HG03460 (cell line): ENCODE measurements around the gene VWF.

ENCODE experiments used
- ATAC-seq: cut with Tn5 transposase; IDR thresholded peaks from one replicate; pipeline ENCODE4 v1.9.1; 2021; ENCODE audit not compliant: unreplicated experiment

VWF gene

DNA sequence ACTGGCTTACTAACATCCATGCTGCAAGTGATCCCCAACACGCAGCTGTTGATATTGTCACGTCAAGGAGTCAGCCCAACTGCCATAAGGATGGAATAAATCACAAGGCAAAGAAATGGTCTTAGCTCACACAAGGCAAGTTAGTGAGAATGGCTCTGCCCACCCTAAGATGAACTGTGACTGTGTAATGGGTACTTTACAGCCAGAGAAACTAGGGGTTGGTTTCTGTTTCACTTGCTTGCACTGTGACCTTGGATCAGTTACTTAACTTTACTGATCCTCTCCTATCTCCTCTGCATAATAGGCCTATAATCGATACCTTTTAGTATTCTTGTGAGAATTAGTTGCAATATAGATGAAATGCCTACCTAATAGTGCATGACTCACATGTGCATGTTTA, 127.2 kb downstream of the VWF start:
- no peak for ATAC-seq

- no peak for ATAC-seq
Observed at GRCh38 chr12:5996459-5996858, 128.0 kb downstream of the VWF start.

- no peak for ATAC-seq
Observed at GRCh38 chr12:5989621-5990020, 134.8 kb downstream of the VWF start.

DNA sequence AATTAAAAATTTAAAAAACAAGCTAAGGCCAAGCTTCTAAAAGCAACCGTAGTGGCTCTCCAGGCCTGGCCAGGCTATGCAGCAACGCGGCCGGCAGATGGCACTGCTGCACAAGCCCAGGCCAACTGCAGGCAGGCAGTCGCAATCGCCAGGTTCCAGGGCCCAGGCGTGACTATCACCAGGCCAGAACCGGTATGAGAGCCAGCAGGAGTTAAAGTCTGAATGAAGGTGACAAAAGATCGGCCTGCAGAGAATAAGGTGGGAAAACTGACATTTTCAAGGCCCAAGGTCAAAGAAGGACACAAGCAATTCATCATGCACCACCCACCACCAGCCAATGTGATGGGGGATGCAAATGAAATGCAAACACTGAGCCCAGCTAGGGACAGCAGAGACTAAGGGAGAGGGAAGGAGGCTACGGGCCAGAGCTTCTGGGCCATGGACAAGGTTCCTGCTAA, 135.8 kb downstream of the VWF start:
- no peak for ATAC-seq

DNA sequence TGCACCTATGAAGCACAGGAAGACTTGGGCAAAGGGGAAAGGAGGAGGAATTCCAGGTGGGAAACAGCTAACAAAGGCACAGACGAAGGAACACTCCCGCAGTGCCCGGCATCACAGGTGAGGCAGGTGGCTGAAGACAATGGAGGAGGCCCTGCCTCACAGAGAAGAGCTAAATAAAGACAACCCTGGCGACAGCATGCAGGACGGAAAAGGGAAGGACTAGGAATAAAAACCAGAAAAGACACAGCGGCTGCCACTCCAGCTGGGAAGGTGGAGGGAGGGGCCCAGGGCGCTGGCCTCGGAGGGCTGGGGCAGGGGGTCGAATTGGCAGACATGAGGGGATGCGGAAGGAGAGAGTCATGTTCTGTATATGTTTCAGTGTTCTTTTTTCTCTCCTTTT, 136.4 kb downstream of the VWF start:
- no peak for ATAC-seq

DNA sequence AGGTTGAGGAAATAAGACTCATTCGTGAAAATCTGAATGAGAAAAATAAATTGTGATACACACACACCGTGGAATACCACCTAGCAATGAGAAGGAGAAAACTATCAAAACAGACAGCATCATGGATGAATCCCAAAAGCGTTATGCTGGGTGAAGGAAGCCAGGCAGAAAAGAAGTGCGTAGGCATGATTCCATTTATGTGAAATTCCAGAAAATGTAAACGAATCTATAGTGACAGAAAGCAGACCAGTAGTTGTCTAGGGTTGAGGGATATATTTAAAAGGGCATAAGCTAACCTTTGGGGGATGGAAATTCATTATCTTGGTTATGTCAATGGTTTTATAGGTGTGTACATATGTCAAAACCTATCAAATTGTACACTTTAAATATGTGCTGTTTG, 136.9 kb downstream of the VWF start:
- ATAC-seq = no peak

DNA sequence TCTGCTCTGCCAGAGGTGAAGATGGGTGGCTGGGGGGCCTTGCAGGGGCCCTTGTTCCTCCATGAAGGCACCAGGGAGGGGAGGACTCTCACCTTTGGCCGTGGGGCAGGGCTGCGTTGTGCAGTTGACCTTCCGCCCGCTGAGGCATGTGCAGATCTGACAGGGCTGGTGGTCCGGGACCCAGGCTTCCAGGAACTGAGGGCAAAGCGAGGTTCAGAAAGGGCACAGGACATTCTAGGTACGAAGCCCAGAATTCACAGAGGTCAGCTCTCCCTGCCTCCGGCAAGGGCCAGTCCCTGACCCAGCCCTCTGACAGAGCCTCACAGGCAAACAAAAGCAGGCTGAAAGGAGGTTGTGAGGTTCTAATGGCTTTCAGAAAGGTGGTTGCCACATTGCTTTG, 139.0 kb downstream of the VWF start:
- ATAC-seq = no peak

DNA sequence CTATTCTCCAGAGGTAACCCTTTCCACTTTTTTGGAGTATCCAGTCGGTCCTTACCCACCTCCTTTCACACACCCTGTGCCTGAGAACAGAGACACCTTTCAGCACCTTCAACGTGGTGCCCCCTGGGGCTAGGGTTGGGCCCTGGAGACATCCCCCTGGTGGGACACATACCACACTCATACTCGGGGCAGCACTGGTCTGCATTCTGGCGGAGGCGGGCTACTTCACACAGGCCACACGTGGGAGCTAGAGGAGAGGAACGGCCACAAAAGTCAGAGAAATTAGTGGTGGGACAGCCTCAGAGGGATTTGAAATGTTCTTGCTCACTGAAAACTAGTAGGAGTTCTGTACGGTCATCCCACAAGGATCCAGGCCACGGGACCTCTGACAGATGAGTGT, 139.6 kb downstream of the VWF start:
- ATAC-seq = no peak

- ATAC-seq = no peak
Observed at GRCh38 chr12:5982106-5982505, 142.4 kb downstream of the VWF start.

- ATAC-seq = no peak
Observed at GRCh38 chr12:5977556-5977955, 146.9 kb downstream of the VWF start.

DNA sequence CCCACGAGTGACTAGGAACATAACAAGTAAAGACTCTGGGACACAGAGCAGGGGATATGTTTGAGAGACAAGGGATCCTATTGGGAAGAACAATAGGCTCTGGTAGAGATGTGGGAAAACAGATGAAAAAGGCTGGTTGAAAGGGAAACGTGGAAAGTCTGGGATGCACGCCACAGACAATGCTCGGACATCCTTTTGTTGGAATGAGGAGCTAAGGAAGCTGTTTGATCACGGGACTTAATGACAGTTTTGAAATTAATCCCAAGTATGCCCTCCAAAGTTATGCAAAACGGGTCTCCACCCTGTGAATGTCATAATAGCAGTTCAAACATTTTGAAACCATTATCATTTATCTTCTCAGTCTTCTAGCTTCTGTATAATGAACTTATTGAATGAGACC, 147.8 kb downstream of the VWF start:
- ATAC-seq = no peak

GRCh38 chr12:5976196-5976595, 148.3 kb downstream of the VWF start:
- no peak for ATAC-seq

DNA sequence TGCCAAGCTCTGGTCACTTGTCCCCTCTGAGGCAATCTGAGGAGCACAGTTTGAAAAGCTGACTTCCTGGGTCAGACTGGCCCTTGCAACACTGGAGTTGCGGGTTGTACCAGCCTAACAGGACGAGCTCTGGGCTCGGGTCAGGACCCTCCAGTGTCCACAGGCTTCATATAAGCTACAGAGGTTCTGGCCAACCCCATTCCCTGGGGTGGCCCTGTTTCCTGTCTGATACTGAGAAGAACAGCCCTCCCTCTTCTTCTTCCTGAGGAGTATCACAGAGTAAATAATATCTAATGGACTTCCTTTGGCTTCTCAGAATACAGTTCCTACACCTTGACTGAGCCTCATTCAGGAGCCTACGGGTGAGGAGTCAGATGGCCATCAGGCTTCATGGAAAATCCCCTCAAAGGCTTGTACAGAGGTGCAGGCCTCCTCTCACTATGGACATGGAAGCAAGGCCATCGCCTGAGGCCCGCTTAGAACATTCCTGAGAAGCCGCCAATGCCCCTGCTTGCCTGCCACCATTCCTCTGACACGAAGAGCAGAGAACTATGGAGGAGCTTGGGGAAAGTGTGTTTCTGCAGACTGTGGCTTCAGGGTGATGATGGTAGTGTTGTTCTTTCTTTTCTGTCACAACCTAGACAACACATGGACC, 150.9 kb downstream of the VWF start:
- ATAC-seq = no peak

DNA sequence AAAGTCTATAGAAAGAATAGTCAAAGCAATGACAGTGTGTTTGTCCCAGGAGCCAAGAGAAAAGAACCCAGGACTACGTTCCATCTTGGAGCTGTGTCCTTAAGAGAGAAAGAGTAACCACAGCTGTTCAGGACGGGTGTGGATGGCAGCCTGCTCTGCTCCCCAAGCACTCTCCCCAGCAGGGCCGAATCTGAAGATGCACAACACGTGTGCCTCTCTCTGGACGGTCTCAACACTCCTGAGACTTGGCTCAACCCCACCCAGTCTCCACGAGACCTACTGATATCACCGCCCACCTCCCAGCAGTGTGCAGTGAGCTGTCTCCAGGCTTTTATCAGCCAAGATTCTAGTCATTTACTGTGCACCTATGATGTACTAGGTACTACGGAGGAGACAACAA, 152.1 kb downstream of the VWF start:
- no peak for ATAC-seq

GRCh38 chr12:5971194-5971850, 153.1 kb downstream of the VWF start:
- ATAC-seq = no peak

DNA sequence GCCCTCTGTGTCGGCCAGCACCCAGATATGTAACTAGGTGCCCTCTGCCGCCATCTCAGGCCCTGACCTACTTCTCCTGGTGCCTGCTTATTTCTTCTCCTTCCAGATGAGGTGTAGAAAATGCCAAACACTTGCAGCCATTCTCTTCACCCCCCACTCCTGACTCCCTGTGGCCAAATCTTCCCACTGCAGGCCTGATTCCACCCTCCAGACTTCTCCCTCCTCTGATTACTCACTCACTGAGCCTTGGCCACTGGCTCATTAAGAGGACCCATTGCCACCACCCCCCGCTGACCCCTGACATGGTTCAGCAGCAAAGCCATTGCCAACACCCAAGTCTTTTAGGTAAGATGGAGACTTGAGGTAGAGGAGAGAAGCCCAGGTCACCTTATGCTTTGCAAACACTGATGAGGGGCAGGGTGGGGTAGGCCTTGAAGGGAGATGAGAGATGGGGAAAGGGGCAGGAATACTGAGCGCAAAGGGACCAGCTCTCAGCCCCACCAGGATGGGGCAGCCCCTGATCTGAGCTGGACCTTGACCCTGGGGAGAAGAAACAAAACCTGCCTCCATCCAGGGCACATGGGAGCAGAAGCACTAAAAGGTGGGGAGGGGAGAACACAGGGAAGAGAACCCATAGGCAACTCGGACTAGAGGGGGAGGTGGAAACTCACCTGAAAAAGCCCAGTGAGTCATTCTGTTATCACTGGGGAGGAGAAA, 154.3 kb downstream of the VWF start:
- ATAC-seq = no peak

GRCh38 chr12:5969156-5969973, 155.1 kb downstream of the VWF start:
- no peak for ATAC-seq

DNA sequence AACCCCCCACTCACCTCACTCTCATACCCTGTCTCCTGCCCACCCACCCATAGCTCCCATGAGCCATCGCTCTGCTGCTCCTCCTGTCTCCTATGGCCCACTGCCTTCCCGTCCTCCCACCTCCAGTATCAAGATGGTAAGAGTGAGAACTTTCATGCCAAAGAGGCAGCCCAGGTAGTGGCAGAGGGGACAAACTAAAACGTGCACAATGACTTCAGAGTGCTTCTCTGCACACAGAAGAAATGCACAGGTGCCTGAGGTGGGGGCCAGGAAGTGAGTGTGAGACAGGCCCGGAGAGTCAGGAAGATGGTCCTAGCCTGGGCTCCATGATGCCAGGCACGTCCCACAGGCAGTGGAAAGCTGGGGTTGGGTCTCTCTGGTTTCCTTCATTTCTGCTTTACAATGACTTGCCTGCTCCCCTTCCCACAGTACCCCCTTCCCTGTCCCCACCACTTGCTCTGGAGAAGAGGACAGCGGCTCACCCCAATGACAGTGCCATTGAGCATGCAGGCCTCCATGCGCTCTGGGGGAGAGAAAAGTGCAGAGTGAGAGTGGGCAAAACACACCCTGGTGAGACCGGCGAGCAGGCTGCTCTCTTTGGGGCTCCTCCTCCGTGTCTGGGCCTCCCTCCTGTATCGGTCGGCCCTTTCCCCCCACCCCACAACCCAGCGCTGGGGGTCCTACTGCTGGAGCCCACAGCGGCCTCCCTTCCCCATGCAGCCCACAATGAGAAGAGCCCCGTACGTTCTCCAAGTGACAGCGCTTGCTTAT, 156.6 kb downstream of the VWF start:
- no peak for ATAC-seq

DNA sequence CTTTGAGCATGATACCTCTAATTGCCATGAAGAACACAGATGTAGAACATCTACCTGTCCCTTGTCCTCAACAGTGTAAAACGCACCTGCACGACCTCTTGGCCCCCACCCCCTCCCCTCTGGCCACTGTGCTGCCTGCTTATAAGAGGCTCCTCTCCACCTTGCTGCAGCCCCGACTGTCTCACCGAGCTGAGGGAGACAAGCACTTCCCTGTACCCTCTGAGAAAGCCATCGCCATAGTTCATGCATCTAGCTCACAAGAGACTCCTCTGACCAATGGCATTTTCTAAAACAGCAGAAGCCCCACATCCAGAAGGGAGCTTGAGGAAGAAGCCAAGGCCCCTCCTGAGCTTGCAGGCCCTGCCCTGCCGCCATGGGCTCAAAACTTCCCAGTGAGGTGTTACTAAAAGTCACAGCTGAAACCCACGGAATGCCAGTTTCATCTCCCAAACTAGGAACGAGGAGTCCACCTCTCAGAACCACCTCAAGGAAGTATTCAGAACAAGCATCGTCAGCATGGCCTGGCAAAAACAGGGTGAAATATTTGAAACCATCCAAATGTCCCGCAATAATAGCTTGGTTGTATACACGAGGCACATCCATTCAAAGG, 157.9 kb downstream of the VWF start:
- ATAC-seq = no peak

GRCh38 chr12:5965950-5966383, 158.5 kb downstream of the VWF start:
- ATAC-seq = no peak
